LNCAP (cell line): ENCODE measurements around the gene DST.

Experiments
- CTCF ChIP-seq: fragments of 450-650 bp; IDR thresholded peaks from 2 replicates; pipeline ENCODE4 v1.5.1; 2017; ENCODE audit warnings: mild to moderate bottlenecking

DST gene

GRCh38 chr6:56652231-56652630, 9.5 kb upstream of the DST start:
- no peak for TF ChIP-seq CTCF

- TF ChIP-seq CTCF, result no peak
Observed at GRCh38 chr6:56650191-56650590, 7.5 kb upstream of the DST start.

GRCh38 chr6:56649782-56650181, 7.1 kb upstream of the DST start:
- no peak for TF ChIP-seq CTCF

DNA sequence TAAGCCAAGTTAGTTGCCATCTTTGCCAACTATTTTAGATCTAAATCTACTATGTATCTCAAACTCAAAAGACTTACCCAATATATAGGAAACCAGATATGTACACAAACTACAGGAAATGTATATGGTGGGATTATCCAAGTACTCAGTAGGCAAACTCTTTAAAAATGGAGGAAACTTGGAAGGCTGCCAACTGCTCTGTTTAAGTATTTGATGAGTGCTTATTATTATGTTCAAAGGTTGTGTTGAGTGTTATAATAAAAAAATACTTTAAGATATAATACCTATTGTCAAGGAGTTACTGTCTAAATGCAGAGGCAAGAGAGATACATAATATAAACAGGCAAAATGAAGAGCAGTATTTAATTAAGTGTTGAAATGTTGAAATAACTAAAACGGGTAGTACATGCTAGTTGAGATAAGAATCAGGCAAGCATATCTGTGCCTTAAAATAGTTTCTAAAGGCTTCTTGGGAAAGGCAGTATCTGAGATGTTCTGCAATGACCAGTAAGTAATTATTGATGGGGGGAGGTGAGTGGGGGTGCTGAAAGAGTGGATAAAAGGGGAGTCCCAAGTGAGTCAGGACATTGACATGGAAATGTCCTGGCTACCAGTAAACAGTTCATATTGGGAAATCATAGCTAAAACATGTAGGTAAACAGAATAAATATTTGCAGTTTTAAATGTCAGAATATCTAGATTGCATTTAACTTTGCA, 6.5 kb upstream of the DST start:
- no peak for TF ChIP-seq CTCF

DNA sequence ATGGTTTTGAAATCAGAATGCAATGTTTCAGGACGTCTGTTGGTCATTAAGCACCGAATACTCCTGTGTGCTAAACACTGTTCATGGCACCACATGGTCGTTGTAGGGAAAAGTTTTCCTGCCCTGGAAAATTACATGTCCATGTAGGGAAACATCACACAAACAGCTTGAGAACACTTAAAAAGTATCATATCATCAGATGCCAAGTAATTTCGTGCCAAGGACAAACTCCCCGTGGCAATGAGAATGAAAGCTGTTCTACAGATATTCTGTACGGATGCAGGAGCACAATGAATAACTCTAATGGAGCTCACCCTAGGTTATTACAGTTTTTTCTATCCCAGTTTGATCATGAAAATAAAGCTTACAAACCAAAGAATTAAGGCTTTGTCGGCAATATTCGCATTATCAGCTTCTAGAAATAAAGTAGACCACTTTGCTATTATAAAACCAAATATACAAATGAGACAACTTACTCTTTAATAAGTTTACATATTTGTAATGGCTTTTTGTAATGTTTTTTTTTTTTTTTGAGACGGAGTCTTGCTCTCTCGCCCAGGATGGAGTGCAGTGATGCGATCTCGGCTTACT, 4.6 kb upstream of the DST start:
- no peak for TF ChIP-seq CTCF

DNA sequence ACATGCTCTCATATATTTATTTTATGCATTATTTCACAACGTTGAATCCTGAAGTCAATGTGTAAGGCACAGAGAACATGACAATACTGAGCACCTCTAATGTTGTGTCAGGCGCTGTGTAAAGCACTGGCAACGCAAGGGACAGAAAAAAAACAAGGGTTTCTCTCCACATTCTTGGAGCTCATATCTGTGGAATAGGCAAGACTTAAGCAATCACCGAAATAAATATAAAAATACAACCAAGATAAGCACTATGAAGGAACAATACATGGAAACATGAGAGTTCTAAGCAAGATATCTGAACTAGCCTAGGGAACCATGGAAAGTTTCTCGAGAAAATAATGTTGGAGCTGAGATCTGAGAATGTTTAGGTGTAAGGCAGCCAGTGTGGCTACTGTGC, 1.7 kb upstream of the DST start:
- TF ChIP-seq CTCF, result no peak

GRCh38 chr6:56643379-56644089, 845 bp upstream of the DST start:
- TF ChIP-seq CTCF, result no peak
